PC-3 (cell line): ENCODE measurements around the gene AMZ1.
"Not testable (repeated sequence)": the region's sequence is repeated elsewhere in the genome, so short reads cannot be mapped to it uniquely, and the experiment has no call there.

Experiments
- CTCF ChIP-seq: fragments of 300-600 bp; sonication (generic); conservative IDR thresholded peaks from 2 replicates; pipeline ENCODE4 v1.5.1; 2017; ENCODE audit warnings: antibody characterized with exemption, low read depth, mild to moderate bottlenecking, low read length
- EZH2 ChIP-seq: fragments of 300-600 bp; sonication (generic); IDR thresholded peaks from one replicate; pipeline ENCODE4 v1.6.1; 2017; ENCODE audit warnings: antibody characterized with exemption, mild to moderate bottlenecking, low read length; ENCODE audit not compliant: unreplicated experiment
- EZH2phosphoT487 ChIP-seq: fragments of 300-600 bp; sonication (generic); IDR thresholded peaks from 2 replicates; pipeline ENCODE4 v1.6.1; 2018; ENCODE audit warnings: mild to moderate bottlenecking, antibody characterized with exemption, low read length, borderline replicate concordance

DNA sequence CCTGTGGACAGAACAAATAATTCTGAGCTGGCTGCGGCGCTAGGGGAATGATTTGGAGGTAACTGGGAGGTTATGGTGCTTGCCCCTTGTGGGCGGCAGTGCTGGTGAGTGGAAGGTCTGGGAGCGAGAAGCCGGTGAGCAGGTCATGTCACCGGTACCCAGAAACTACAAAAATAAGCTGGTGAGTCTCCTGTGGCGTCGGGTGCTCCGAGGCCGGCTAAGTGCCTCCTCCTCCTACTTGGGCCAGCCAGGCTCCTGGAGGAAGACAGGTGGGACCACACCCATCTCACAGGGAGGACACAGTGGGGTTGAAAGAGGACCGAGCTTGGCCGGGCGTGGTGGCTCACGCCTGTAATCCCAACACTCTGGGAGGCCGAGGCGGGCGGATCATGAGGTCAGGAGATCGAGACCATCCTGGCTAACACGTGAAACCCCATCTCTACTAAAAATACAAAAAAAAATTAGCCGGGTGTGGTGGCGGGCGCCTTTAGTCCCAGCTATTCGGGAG is 4.0 kb downstream of the AMZ1 start:
- not testable (repeated sequence) for TF ChIP-seq EZH2, CTCF, EZH2phosphoT487
